HG03565 (cell line): ENCODE data around the gene CARD19.

Experiments
- ATAC-seq: cut with Tn5 transposase; IDR thresholded peaks from one replicate; pipeline ENCODE4 v1.9.1; 2021; ENCODE audit warnings: mild to moderate bottlenecking, moderate library complexity; ENCODE audit not compliant: unreplicated experiment

CARD19 gene, protein sequence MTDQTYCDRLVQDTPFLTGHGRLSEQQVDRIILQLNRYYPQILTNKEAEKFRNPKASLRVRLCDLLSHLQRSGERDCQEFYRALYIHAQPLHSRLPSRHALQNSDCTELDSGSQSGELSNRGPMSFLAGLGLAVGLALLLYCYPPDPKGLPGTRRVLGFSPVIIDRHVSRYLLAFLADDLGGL

GRCh38 chr9:93096131-93096802, at the start of gene CARD19:
Gene CARD19, plus strand, starts transcription at chr9:93096217. Its CDS starts 129 bp downstream, at chr9:93096346.
- peak; percentile 2 for ATAC-seq

GRCh38 chr9:93048566-93049448, 47.2 kb upstream of the CARD19 start:
- no peak for ATAC-seq

DNA sequence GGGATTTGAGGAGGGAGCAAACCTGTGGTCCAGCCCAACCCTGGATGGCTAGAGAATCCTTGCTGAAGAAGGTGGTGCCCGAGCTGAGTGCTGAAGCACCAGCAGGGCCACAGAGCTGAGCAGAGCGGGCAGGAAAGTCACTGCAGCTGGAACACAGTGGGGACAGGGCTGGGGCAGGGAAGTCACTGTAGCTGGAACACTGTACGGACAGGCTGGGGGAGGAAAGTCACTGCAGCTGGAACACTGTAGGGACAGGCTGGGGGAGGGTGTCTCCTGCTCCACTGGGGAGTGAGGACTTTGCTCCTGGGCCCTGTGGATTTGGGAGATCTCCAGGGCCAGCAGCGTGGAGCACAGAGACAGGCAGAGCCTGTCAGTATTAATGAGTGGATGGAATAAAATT, 46.5 kb upstream of the CARD19 start:
- no peak for ATAC-seq

DNA sequence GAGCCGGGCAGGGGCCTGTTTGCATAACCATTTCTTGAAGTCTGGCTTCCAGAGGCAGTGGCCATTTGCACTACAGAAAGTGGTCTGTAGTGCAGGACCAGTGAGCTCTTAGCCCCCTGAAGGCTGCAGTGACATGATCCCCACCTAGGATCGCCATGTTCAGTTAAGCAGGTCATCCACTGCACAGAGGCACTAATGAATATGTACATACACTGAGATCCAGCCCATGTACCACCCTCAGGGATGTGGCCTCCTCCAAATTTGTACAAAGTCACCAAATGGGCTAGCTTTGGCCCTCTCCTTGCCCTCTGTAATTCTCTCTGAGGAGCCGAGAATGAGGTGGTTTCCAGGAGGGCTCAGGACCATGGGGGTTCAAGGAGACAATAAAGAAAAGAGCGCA, 45.8 kb upstream of the CARD19 start:
- ATAC-seq = no peak

DNA sequence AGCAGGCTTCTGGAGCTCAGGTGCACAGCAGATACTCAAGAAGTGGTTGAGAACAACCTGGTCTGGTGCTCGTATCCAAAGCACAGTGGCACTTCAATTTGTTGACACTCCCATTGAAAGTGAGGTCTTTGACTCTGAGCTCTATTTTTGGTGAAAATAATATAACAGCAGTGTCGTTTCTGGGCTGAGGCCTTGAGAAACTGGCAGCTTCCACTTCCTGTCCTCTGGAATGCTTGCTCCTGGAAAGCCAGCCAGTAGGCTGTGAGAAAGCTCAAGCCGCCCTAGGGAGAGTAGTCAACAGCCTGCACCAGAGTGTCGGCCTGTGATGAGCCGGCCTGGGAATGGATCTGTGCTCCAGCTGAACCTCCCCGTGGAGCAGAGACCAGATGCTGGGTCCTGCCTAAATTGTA, 44.3 kb upstream of the CARD19 start:
- no peak for ATAC-seq

DNA sequence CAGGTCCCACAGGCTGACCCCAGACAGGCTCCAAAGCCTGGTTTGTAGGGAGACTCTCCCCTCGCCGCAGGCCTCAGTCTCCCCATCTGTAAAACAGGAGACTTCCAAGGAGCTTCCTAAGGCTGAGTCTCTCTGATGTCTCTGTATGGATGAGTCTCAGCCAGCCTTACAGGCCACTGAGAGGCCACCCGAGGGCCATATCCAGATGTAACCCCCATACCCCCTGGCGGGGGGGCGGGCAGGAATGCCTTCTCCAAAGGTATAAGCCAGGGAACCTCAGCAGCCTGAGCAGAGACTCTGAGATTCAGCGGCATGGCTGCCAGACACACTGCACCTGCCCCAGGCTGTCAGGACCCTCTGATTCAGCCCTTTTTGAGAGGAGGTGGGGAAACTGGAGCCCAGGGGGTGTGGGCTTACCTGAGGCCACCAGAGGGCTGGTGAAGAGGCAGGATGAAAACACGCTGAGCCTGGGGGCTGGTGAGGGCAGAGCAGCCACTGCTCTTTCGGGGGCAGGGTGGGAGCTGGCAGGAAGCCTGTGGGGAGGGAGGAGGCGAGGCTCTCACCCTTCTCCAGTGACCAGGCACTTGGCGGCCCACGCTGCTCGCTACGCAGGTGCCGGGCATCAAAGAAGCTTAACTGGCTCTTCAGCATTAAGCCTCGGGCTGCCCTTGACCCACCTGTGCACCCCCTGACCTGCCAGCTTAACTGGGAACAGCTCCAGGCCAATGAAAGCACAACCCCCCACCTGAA, 43.1 kb upstream of the CARD19 start:
- ATAC-seq = no peak

DNA sequence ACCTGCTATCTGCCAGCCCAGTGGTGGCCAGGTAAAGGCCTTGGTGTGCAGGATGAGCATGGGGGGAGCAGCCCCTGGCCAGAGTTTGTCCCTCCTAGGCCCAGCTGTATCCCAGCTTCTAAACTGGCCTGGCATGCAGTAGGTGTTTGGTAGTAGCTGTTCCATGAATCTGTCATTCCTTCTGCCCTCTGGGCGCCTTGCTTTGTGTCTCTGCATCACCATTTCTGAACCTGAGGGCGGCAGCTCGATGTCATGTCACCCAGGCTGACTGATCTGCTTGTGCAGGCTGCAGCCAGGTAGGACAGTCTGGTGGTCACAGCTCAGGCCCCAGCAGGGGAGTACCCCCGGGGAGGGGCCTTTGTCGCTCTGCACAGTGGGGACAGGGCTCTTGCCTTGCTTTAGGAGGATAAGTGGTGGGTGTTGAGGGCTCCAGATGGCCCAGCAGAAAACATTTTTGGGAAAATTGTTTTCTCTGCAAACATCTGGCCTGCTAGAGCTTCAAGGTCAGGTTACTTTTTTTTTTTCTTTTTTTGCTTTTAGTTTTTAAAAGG, 42.2 kb upstream of the CARD19 start:
- no peak for ATAC-seq

DNA sequence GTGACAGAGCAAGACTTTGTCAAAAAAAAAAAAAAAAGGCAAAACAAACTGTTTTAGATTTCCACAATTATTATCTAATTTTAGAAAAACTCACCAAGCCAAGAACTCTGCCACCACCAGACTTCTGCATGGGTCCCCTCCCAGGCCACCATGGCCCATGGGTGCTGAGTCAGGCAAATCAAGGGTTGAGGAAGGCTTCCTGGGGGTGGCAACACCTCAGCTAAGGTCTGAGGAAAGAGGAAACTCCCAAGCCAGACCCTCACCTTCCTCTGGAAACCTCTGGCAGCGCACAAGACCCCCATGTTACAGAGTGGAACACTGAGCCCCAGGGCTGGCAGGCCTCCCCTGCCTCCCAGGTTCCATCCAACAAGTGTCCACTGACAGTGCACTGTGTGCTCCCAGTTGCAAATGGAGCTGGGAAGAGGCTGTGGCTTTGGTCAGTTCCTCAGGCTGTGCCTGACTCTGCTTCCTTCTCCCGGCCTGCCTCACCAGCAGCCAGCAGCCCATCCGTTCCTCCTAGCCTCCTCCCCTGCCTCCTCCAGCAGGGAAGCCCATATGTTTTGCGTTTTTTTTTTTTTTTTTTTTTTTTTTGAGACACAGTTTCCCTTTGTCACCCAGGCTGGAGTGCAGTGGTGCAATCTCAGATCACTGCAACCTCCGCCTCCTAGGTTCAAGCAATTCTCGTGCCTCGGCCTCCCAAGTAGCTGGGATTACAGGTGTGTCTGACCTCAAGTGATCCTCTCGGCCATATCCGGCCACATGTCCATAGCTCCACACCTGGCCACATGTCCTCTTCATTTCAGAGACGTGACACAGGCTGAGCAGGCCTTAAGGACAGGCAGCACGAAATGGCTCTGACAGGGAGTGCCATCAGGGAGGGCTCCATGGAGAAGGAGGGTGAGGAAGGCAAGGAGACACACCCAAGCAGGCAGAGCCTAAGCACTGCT, 41.0 kb upstream of the CARD19 start:
- no peak for ATAC-seq

DNA sequence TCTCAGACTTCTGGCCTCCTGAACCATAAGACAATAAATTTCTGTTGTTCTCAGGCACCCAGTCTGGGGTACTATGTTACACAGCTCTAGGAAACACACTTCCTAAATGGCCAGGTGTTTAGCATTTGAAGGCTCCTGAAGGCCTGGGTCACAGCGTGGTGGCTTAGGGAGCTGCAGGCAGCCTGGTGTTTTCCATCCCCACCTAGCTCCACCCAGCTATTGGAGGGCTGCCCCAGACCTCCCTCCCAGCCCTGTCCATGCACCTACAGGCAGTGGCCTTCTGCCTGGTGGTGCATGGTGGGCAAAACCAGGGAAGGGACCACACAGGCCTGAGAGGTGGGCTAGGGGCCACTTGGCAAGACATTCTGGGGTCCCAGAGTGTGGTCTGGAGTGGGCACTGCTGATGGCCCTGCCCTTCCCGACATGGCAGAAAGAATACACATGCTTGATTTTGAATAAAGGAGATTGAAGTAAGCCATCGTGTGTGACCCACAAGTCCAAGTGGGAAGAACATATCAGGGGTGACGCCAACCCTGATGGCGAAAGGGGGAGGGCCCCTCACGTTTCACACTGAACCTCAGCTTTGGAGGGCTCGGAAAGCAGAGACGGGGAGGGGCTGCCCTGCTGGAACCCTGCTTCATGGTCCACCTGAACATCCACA, 38.8 kb upstream of the CARD19 start:
- no peak for ATAC-seq

DNA sequence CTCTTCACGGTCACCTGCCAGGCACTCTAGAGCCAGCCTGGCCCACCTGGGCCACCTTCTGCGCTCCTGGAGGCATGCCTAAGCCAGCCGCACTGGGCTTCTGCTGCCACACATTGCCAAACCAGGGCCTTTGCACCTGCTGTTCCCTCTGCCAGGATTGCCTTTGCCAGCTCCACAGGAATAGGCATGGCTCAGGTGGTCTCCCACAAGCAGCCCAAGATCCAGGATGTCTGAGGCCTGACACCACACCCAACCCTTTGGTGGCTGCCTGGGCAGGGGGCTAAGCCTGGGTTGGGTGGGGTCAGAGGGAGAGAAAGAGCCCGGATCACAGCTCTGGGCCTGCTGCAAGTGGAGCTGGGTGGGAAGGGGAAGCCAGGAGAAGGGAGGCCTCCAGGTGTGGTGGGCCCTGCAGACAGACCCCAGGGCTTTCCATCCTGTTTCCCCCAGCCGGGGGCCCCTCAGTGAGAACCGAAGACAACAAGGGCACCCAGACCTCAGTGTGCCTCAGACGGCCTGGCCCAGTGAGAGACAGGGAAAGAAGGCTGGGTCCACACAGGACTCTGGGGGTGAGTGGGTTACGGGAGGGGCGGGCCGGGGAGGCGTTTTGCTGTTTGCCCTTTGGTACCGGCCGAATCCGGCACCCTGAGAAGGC, 38.2 kb upstream of the CARD19 start:
- ATAC-seq = peak; percentile 1

DNA sequence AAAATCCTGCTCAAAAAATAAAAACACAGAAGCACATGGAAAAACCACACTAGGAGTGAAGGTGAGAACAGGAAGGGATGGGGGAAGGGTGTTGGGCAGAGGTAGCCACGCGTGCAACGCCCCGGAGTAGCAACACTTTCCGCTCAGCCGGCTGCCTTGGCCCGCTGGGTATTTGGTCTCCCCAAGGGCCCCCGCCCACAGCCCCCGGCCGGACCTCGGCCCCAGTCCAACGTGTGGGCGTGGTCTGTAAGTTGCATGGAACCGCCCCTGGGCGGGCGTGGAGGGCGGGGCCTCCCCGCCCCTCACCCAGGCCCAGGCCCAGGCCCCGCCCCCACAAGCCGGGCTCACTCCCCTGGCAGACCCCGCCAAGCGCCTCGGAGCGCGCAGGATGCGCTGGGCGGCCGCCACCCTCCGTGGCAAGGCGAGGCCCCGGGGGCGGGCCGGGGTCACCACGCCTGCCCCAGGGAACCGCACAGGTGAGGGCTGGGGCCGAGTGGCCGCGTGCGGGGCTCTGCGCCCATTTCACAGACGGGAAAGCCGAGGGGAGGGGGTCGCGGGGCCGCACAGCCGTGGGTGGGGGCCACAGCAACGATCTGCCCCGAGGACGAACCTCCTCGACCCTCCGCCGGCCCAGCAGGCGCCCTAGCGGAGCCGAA, 37.5 kb upstream of the CARD19 start, which contains the start of gene SUSD3:
Gene SUSD3, plus strand, starts transcription at position 347 of the 656 bp plus-strand sequence. Its CDS starts 42 bp downstream, at position 389.
- ATAC-seq = peak; percentile 36

DNA sequence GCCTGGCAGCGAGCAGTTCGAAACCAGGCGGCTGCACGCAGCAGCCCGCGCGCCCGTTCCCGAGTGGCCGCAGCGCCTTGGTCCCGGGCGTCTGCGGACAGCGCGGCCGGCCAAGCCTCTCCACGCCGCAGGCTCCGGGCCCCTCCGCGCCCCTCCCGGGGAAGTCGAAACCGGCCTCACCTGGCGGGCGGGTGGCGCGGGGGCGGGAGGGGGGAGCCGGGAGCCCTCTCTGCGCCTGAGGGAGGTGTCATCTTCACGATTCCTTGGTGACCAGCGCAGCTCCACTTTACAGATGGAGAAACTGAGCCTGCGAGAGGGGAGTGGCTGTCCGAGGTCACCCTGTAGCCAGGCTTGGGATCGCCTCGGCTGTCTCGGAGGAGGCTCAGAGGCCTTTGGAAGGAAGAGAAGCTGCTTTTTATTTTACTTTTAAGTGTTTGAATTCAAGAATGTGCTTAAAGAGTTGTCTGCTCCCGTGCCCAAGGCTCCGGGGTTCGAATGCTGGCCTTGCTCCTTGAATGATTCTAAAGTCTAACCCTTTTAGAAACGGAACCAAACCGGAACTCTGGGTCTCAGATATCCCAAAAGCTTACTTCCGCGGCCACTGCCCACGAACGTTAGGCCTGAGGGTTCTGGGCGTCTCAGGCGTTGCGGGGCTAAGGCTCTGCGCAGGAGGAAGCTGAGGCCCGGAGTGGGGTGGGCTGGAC, 36.9 kb upstream of the CARD19 start:
- peak; percentile 13 for ATAC-seq

DNA sequence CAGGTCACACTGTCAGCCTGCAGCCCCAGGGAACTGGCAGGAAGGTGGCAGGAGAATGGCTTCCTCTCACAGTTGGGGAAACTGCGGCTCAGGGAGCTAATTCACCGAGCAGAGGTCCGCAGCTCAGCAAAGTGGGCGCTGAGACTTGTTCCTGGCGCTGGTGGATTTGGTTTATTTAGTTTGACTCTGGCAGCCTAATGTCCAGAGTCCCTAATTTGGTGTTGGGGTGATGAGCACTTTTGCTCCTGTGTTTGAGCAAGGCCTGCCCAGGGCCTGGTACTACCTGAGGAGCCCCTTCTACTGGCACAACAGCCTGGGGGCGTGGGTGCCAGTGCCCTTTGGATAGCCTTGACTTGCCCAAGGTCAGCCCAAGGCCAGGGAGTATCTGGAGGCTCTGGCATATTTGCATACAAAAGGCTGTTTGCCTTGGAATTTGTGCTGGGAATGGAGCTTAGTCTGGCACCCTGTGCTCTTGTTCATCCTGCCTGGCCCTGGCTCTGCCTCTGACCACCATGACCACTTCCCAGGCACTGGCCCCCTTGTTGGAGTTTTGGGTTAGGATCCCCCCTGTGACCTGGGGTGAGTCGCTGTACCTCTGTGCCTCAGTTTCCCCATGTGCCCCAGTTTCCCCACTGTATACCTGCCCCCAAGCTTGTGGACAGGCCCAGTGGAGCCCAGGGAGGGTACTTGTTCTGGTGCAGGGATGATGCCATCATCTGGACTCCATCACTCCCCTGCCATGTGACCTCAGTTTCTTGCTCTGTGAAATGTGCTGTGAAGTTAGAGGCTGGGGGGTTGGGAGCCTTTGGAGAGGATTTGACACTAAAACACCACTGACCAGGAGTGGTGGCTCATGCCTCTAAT, 36.1 kb upstream of the CARD19 start:
- no peak for ATAC-seq

DNA sequence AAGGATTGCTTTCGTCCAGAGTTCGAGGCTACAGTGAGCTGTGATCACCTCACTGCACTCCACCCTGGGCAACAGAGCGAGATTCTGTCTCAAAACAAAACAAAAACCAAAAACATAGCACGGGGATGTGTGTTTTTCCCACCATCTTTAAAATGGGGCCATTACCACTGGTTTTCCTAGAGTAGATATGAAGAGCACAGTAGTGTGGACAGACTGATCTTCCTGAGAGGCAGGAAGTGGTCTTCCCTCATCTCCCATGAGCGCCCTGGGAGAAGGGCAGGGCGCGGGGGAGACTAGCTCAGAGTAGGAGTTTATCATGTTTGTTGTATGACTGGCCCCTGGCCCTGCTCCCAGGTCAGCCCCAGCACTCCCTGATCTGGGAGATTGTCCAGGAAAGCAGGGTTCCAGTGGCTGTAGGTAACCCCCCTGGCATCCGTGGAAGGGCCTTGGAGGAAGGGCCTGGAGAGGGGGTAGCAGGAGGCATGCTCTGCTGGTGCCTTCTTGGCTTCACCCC, 35.2 kb upstream of the CARD19 start:
- ATAC-seq = no peak

DNA sequence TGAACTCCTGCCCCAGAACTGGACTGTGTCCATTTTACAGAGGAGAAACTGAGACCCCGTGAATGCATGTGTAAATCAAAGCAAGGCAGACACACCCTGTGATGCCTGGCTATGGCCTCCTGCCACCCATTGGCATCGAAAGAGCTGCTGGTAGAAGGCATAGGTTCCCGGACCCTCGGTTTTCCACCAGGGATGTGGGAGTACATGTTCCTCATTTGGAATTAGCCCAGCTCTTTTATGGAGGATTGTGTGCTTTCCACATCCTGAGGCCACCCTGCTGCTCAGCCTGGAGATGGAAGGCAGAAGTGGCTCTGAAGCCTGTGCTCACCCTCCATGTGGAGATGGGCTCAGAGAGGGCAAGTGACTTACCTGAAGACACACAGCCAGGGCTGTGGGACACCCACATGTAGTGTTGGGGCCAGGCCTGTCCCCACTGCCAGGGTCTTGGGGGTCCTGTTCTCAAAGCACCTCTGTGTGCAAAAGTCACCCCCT, 34.7 kb upstream of the CARD19 start:
- ATAC-seq = no peak
